ELR (cell line): ENCODE data around the gene MND1.
"Not testable (repeated sequence)": the region's sequence is repeated elsewhere in the genome, so short reads cannot be mapped to it uniquely, and the experiment has no call there.

Source experiments
- DNase-seq: peaks from one replicate; pipeline ENCODE4 v3.0.0-alpha.2; 2015; ENCODE audit warnings: low read depth

MND1 gene

DNA sequence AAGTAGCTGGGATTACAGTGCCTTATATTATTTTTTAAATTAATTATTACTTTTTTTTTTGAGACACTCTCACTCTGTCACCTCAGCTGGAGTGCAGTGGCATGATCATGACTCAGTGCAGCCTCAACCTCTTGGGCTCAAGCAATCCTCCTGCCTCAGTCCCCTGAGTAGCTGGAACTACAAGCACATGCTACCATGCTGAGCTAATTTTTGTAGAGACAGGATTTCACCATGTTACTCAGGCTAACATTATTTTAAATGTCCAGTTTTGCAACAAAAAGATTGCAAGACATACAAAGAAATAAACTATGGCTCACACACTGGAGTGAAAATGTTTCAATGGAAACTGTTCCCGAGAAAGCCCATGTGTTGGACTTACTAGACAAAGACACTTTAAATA, 59.2 kb downstream of the MND1 start:
- DNase-seq: no peak

GRCh38 chr4:153407906-153408305, 63.4 kb downstream of the MND1 start:
- no peak for DNase-seq

- DNase-seq: peak; percentile 54
Observed at GRCh38 chr4:153408932-153409331, 64.4 kb downstream of the MND1 start.

DNA sequence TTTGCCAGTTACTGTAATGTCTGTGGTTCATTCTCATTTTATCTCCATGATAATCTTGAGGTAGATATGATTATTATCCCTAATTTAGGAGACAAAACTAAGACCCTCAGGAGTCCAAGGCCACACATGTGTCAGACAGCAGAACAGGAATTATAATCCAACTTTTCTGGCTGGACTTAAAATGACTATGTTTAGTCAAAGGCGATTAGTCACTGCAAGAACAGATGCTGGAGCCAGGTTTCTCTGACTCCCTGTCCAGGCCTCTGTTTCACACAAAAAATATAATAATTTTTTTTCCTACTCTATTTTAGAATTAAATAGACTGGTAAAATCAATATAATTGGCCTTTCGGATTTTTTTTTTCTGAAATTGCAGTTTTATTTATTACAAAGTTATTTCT, 64.9 kb downstream of the MND1 start:
- peak; percentile 88 for DNase-seq

GRCh38 chr4:153409924-153410501, 65.5 kb downstream of the MND1 start:
- peak; percentile 21 for DNase-seq

GRCh38 chr4:153413842-153414241, 69.4 kb downstream of the MND1 start:
- no peak for DNase-seq

GRCh38 chr4:153416456-153416855, 72.0 kb downstream of the MND1 start:
- DNase-seq: not testable (repeated sequence)

GRCh38 chr4:153418121-153418520, 73.6 kb downstream of the MND1 start:
- peak; percentile 61 for DNase-seq

- DNase-seq: peak; percentile 43
Observed at GRCh38 chr4:153418558-153418957, 74.1 kb downstream of the MND1 start.

DNA sequence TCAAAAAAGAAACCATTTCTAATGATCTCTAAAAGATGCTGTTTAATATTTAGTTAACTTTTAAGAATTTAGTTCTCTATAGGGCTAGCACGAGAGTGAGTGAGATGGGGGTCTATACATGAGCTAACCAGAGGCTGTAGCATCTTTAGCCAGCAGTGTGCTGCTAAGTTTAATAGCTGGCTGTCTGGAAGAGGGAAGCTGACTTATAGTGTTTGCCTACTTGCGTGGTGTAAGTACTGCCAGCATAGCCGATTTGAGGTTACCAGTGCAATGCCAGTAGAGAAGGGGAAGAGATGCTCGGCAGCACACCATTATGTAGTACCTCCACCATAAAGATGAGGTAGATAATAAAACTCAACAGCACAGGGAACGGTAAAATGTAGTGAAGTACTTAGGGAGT, 74.5 kb downstream of the MND1 start:
- no peak for DNase-seq

DNA sequence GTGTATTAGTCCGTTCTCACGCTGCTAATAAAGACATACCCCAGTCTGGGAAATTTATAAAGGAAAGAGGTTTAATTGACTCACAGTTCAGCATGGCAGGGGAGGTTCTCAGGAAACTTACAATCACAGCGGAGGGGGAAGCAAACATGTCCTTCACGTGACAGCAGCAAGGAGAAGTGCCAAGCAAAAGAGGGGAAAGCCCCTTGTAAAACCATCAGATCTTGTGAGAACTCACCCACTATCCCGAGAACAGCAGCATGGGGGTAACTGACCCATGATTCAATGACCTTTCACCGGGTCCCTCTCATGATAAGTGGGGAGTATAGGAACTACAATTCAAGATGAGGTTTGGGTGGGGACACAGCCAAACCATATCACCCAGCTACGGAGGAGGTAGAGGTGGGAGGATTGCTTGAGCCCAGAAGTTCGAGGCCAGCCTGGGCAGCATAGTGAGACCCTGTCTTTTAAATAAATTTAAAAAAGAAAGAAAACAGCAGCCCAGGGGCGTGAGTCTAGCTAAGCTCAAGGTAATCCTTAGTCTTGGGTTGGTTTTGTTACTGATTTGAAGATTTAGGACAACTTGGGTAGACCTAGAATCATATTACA, 75.3 kb downstream of the MND1 start:
- no peak for DNase-seq

- DNase-seq: no peak
Observed at GRCh38 chr4:153420361-153420760, 75.9 kb downstream of the MND1 start.

DNA sequence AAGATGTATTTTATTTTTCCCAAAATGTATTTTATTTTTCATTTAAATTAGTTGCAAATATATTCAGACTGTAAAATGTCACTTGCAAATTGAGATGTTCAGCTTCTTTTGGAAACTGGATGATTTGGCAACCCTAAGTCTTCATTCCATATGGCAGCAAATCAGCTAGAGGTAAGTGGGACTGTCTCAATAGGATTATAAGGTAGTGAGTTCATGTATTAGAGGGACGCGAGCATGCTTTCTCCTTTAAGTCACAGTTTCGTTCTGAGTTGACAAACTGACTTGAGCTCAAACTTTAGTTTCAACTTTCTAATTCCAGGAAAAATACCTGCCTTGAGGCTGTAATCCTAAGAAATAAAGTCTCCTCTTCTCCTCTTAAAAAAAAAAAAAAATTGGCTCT, 77.5 kb downstream of the MND1 start:
- DNase-seq: no peak

DNA sequence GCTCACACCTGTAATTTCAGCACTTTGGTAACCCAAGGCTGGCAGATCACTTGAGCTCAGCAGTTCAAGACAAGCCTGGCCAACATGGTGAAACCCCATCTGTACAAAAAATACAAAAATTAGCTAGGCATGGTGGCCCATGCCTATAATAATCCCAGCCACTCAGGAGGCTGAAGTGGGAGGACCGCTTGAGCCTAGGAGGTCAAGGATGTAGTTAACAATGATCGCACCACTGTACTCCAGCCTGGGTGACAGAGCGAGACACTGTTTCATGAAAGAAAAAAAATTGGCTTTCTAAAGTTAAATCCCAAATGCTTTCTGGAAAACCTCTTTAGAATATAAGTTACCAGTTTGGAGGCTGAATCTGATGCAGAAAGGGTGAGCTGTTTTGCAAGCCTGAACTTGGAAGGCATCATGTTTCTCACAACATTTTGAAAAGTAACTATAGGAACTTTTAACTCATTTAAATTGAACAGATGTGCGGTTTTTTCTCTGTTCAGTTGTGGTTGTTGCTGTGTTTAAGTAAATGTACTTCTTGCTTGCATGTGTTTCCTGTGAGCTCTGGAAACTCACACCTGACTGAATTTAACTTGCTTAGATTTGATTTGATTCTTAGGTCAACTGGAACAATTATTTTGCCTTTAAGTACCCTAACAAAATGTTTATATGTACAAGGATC, 81.9 kb downstream of the MND1 start:
- no peak for DNase-seq

DNA sequence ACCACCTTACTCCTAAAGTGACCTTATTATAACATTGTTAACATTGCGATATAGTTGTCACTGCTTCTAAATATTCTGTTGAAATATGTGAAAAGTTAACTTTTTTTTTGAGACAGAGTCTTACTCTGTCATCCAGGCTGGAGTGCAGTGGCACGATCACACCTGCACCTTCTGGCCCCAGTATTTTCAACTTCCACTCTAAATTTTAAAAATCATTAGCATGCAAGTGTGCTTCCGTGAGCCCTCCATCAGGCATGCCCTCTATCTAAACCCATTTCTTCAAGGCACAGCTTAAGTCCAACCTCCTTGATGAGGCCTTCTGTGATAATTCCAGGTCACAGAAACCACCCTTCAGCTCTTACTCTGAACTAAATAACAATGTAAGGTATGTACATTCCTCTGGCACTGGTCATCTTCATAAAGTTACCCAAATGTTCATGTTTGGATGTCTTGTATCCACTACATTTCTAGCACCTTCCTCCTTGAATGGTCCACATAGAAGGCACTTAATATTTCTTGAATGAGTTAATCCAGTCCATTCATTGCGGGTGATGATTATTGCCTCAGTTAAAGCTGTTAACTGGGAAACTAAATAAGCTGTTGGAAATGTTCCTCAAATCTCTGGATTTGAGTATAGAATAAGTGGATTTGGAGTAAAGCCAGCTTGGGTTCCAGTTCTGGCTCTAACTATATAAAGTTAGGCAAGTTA, 83.0 kb downstream of the MND1 start:
- peak; percentile 23 for DNase-seq

GRCh38 chr4:153428941-153429475, 84.5 kb downstream of the MND1 start:
- DNase-seq: no peak

DNA sequence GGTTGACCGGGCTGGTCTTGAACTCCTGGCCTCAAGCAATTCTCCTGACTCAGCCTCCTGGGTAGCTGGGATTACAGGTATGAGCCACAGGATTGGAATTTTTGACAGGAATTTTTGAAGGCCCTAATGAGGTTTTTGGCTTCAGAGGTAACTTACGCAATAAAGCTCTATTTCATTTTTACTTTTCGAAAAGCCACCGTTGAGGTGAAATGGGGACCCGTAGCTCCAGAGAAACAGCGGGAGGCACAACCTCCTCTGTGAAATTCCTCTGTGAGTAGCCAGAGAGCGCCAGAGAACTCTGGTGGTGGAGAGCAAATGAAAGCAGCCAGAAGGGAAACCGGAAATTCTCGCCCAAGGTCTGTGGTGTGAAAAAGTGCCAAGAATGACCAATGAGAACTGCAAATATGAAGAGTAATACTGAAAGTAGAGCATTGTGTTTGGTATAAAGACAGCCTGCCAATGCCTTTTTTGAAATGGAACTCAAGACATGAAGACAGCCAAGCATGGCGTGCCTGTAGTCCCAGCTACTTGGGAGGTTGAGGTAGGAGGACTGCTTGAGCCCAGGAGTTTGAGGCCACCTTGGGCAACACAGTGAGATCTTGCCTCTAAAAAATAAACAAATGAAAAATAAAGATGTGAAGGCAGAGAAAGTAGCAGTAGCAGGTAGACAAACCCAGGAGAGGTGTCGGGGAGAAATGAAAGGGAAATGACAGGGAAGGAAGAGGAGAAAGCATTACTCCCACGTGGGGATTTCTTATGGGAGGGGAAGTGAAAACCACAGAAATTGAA, 88.7 kb downstream of the MND1 start:
- peak; percentile 60 for DNase-seq

DNA sequence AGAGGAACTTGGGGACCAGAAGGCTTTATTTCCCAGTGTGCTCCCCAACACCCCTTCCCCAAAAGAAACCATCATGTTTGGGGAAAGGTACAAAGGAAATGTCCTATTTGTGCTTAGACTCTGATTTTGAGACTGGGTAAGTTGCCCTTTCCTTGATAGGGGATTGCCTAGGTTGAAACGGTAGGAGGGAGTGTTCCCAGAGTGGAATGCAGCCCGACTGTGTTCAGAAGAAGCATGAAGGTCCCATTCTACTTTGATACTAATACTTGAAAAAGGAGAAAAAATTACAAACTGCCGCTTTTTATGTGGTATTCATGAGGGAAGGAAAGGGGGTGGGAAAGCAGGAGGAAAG, 89.2 kb downstream of the MND1 start:
- DNase-seq: no peak

DNA sequence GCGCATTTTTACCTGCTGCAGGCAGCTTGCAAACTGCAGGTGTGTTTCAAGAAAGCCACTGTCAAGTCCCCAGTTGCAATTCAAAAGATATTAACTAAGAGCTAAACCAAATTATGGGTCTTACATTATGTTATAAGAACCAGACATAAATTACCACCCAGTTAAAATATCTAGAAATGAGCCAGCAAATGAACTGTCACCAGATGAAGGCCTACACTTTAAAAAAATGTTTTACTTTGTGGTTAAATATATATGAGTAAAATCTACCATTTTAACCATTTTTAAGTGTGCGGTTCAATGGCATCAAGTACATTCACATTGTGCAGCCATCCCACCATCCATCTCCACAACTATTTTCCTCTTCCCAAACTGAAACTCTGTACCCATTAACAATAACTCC, 89.7 kb downstream of the MND1 start:
- DNase-seq: no peak

DNA sequence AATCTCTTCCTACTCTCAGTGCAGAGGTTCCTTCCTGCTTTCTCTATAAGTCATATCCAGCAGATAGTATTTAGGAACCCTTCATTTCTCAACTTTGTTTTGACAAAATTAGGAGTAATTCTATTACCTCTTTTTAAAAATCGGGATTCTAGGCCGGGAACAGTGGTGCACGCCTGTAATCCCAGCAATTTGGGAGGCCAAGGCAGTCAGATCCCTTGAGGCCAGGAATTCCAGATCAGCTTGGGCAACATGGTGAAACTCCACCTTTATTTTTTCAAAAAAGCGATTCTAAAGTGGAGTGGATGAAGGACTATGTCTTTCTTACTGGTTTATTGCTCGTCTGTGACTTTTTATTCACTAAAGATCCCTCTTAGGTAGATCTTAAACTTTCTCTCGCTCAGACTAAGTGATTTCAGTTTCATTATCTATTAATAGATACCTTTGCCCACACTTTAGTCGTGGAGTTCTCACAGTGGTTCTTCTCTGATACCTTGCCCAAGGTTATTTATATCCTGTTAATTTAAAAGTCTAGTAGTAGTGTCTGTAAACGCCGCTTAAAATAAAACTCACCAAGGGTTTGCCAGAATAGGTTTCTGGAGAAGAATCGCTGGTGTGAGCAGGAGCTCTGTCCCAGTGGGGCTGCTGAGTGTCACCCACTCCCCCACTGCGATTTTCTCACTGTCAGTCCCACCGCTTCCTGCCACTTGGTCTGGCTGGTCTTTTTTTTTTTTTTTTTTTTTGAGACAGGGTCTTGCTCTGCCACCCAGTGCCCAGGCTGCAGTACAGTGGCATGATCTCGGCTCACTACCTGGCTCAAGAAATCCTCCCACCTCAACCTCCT, 94.6 kb downstream of the MND1 start:
- DNase-seq: no peak

- DNase-seq: no peak
Observed at GRCh38 chr4:153439831-153440230, 95.3 kb downstream of the MND1 start.
